ENCODE data around the gene MFAP3L.
A peak's percentile ranks its signal among the peaks of the same experiment; 100 is the strongest.
"Not testable (repeated sequence)": the region's sequence is repeated elsewhere in the genome, so short reads cannot be mapped to it uniquely, and the experiment has no call there.

MFAP3L gene

GRCh38 chr4:170026253-170027021 lies at the start of gene MFAP3L:
MFAP3L (minus strand) TSS chr4:170026395; CDS start chr4:170005877, 20,518 bp downstream.
- peak; percentile 33 to 74 (median 38) for DNase-seq (ENCODE audit: low read depth in 2 of 3, low spot score in 2 of 3)

GRCh38 chr4:170071196-170071595 lies 45.0 kb upstream of the MFAP3L start:
- DNase-seq (ENCODE audit: low read depth in 2 of 3, low spot score in 2 of 3), result no peak

GRCh38 chr4:170068438-170069128 lies 42.4 kb upstream of the MFAP3L start:
- DNase-seq (ENCODE audit: low read depth in 2 of 3, low spot score in 2 of 3), result no peak

DNA sequence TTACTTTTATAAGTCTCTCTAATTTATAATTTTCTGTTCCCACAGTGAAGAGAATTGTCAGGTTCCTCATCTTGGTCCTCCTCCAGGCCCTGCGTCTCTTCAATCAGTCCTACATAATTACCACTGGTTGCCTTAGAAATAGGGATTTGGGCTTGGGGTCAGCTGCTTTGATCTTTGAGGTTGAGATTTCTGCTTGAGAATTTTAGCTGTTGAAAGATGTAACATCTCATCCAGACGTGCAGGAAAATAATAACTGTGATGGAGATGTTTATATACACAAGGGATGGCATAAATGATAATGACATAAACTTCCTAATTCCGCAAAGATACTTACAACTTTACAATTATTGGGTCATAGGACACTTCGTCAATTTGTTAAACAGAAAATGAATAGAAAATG lies 33.2 kb upstream of the MFAP3L start:
- no peak for DNase-seq (ENCODE audit: low read depth in 2 of 3, low spot score in 2 of 3)

DNA sequence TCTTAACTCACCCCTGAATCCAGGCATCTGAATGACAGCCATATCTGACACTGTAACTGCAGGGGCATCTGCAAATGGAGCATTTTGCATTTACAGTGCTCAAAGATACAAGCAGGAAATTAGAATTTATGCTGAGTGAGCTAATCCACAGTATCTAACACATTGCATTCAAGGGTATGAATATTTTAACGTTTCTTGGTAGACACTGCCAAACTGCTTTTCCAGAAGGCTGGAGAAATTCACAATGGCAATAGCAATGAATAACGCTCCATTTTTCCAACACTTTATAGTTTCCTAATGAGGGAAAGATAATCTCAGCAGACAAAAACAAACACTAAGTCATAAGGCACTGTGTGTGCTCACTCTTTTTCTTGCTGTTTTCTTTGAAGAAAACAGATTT lies 32.6 kb upstream of the MFAP3L start:
- no peak for DNase-seq (ENCODE audit: low read depth in 2 of 3, low spot score in 2 of 3)

DNA sequence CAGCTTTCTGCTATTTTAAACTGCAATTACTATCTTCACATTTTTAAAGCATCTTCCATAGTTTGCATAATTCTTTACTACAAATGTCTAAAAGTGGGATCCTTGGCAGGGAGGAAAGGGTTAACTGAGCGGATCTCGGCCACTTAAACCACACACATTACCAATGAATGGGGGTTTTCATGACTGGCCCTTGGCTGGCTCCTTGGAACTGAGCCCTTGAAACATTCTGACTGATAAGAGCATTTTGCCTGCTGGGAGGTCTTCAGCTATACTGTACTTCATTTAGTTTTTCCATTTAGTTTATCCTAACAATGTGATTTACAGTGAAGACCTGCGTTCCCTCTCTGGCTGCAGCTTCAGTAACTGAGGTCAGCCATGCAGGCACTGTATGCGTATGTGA lies 31.7 kb upstream of the MFAP3L start:
- no peak for DNase-seq (ENCODE audit: low read depth in 2 of 3, low spot score in 2 of 3)

GRCh38 chr4:170052919-170053318 lies 26.7 kb upstream of the MFAP3L start:
- no peak for DNase-seq (ENCODE audit: low read depth in 2 of 3, low spot score in 2 of 3)

- DNase-seq (ENCODE audit: low read depth in 2 of 3, low spot score in 2 of 3), result no peak
These were observed 25.2 kb upstream of the MFAP3L start for GRCh38 chr4:170051402-170051801.

DNA sequence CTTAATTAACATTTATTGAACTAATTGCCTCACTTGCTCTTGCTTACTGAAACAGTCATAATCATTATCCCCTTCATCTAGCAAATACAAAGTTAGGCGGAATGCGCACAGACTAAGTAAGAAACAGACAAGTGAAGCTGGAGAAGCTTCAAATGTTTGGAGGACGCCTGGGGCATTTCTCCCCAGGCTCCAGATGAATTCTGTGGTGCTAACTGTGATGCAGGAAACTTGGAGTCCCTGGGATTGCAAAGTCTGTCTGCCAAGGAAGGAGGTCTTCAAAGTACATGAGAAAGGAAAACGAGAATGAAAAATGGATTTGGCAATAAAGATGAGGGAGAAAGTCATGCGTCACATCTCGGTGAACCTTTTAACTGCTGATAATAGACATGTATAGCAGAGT lies 23.6 kb upstream of the MFAP3L start:
- no peak for DNase-seq (ENCODE audit: low read depth in 2 of 3, low spot score in 2 of 3)

DNA sequence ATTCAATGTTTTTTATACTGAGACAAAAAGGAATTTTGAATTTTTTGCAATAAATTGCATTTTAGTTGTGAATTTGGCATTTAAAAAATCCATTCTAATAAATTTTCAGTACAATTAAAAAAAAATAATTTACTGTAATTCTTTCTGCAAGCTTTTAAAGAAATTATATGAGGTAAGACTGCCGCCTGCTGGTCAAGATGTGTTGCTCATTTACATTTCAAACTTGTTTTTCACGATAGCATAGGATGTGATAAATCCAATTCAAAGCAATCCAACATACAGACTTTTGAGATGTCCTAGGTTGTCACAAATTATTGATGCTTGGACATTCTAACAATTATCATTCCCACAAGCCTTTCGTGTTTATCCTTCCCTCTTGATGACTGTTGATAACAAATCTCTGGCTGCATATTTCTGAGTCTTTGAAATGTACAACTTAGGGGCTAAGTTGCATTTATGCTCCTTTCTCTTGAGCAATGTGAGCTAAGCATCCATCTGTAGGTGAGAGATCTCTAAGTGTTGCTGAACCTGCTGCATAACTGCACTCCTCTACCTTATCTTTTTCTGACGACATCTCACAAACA lies 21.7 kb upstream of the MFAP3L start:
- DNase-seq (ENCODE audit: low read depth in 2 of 3, low spot score in 2 of 3), result peak in 1 of 3 experiments; percentile 9

DNA sequence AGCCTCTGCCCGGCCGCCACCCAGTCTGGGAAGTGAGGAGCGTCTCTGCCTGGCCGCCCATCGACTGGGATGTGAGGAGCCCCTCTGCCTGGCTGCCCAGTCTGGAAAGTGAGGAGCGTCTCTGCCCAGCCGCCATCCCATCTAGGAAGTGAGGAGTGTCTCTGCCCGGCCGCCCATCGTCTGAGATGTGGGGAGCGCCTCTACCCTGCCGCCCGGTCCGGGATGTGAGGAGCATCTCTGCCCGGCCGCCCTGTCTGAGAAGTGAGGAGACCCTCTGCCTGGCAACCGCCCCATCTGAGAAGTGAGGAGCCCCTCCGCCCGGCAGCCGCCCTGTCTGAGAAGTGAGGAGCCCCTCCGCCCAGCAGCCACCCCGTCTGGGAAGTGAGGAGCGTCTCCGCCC lies 20.0 kb upstream of the MFAP3L start:
- not testable (repeated sequence) for DNase-seq (ENCODE audit: low read depth in 2 of 3, low spot score in 2 of 3)

GRCh38 chr4:170040031-170040680 lies 14.0 kb upstream of the MFAP3L start:
- DNase-seq (ENCODE audit: low read depth in 2 of 3, low spot score in 2 of 3), result no peak

GRCh38 chr4:170038769-170039168 lies 12.6 kb upstream of the MFAP3L start:
- no peak for DNase-seq (ENCODE audit: low read depth in 2 of 3, low spot score in 2 of 3)

DNA sequence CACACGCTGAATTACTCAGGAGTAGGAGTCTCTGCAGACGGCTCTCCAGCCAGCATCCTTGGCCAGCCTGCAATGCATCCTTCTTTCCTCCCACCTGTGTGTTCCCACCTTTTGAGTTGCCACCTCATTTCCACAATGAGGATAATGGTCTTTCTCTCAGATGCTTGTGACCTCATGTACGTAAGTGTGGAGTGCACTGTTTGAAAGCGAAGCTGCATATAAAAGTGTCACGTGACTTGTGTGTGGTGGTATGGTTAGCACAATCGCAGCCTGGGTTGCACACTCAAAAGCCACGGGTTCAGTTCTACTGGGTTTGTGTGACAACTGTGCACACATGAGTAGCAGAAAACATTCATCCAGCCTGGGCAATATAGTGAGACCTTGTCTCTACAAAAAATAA lies 12.0 kb upstream of the MFAP3L start:
- DNase-seq (ENCODE audit: low read depth in 2 of 3, low spot score in 2 of 3), result no peak

DNA sequence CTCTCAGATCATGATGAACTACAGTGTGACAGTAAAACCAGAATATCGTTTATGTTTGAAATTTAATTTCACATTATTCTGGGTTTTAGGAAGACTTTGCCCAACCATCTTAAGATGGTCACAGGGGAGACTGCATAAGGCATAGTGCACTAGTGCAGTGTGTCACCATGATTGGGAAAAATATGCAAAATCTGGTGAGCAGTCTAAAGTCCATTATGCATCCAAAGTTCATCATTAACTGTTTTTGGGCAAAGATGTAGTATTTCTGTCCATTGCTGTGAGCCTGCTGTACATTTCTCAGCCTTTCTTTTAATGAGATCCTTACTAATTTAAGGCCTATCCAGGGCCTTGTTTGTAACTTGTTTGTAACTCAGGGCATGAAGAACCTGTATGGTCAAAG lies 11.3 kb upstream of the MFAP3L start:
- DNase-seq (ENCODE audit: low read depth in 2 of 3, low spot score in 2 of 3), result no peak

GRCh38 chr4:170035845-170036244 lies 9.7 kb upstream of the MFAP3L start:
- DNase-seq (ENCODE audit: low read depth in 2 of 3, low spot score in 2 of 3), result no peak

DNA sequence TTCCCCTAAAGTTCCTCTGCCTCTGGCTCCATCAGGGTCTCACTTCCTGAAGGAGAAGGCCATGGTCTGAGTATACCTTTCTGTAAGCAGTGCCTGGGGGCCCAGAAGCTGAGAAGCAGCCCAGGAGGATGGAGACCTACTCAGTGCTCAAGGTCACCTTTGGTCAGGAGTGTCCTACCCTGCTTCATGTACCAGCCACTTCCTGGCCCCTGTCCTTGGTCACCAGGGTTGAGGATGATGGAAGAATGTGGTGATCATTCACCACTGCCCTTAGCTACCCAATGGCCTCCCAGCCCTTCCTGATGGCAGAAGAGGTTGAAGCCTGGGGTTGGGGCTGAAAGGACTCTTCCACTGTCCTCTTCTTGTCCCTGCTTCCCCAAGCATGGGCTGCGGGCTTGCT lies 9.0 kb upstream of the MFAP3L start:
- DNase-seq (ENCODE audit: low read depth in 2 of 3, low spot score in 2 of 3), result no peak

DNA sequence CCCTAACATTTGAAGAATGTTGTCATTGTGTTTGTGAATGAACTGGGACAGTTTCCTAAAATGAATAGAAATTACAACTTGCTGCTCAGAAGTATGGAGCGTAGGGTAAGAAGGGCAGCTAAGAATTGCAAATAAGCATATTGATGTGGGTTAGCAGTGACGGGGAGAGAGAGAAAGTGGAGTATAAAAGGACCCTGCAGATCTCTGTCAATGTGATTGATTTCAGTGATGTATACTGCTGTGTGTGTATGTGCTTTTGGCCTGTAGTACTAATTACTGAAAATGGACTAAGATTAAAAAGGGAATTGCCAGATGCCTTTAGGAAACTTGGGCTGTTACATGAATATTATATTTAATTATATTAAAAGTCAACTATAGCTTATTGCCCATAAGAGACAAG lies 7.8 kb upstream of the MFAP3L start:
- no peak for DNase-seq (ENCODE audit: low read depth in 2 of 3, low spot score in 2 of 3)

- DNase-seq (ENCODE audit: low read depth in 2 of 3, low spot score in 2 of 3), result no peak
These were observed 3.9 kb upstream of the MFAP3L start for GRCh38 chr4:170030121-170030520.

- peak; percentile 66 to 82 (median 78) for DNase-seq (ENCODE audit: low read depth in 2 of 3, low spot score in 2 of 3)
These were observed 1.1 kb upstream of the MFAP3L start for GRCh38 chr4:170027181-170027829.

DNA sequence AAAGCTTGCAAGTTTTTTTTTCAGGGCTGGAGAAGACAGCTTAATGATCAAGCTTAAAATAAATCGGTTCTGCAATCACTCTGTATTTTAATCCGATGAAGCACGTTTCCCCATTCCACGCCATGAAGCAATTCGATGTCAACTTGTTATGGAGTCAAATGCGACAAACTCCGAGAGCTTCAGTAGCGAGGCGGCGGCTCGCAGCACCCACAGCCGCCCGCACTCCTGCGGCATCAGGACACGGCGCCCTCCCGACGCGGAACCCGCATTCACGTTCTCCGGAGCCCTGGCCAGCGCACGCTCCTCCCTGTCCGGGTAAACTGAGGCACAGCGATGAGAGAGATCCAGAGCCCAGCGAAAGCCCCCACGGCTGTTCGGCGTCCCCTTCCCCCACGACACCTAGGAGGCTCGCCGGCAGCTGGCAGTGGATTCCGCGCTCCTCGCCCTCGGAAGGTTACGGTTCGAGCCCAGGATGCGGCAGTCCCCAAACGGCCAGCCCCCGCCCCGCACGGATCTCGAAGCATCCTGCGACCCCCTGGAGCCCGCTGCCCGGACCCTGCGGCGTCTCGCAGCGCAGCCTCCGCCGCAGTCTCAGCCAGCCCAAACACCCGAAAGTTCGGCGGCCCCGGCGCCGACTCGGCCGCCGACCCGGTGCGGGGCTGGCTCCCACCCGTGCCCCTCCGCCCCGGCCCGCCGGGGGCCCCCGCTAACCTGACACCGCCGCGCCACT lies 507 bp downstream of the MFAP3L start:
- no peak for DNase-seq (ENCODE audit: low read depth in 2 of 3, low spot score in 2 of 3)
